Measurements from ENCODE around the gene LGALS14.

DNA sequence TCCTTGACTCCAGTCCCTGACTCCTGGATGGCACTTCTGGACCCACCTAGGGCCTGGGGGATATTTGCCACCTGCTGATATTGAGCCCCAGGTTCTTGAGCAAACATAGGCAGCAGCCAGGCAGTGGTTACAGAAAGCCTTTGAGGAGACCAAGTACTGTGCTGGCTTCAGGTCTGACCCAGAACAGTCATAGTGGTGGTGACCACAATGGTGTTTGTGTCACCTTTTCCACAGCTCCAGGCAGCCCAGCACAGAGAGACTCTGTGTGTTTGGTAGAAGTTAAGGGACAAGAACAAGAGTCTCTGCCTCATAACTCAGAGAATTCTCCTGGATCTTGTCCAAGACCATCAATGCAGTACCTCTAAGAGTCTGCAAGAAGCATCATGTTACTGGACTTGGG, 48.1 kb downstream of the LGALS14 start:
- TF ChIP-seq EZH2 (IDR thresholded peaks at IDR 0.05) (no peak), CTCF (IDR thresholded peaks at IDR 0.05 in 2 of 3, conservative IDR thresholded peaks at IDR 0.05 in 1 of 3; ENCODE audit: borderline replicate concordance in 1 of 3, insufficient read depth in 1 of 3, low read depth in 2 of 3, low read length in 2 of 3) (no peak), POLR2A (IDR thresholded peaks at IDR 0.05; ENCODE audit: borderline replicate concordance, extremely low read depth, insufficient read depth, insufficient read length) (no peak), CEBPB (IDR thresholded peaks at IDR 0.05; ENCODE audit: low read depth) (no peak), FOSL1 (IDR thresholded peaks at IDR 0.05; ENCODE audit: low read depth) (no peak), POLR2AphosphoS5 (IDR thresholded peaks at IDR 0.05; ENCODE audit: low read depth, low read length) (no peak), ZFX (IDR thresholded peaks at IDR 0.05) (no peak), SP1 (IDR thresholded peaks at IDR 0.05; ENCODE audit: low read depth) (no peak), YY1 (IDR thresholded peaks at IDR 0.05; ENCODE audit: extremely low read depth, insufficient replicate concordance, low read depth, low read length) (no peak), CBX3 (IDR thresholded peaks at IDR 0.05; ENCODE audit: low read depth) (no peak)
